VCaP (cell line): ENCODE measurements around the gene RSRC2.
"Not testable (repeated sequence)": the region's sequence is repeated elsewhere in the genome, so short reads cannot be mapped to it uniquely, and the experiment has no call there.

Experiments
- H3K27ac ChIP-seq: fragments of 450-650 bp; 2 replicates; pipeline ENCODE4 v1.5.1; 2017
- TF ChIP-seq, protein P1 (sequence below): fragments of 450-650 bp; conservative IDR thresholded peaks from 2 replicates; pipeline ENCODE4 v1.5.1; 2017; ENCODE audit warnings: mild to moderate bottlenecking, moderate library complexity

RSRC2 gene

DNA sequence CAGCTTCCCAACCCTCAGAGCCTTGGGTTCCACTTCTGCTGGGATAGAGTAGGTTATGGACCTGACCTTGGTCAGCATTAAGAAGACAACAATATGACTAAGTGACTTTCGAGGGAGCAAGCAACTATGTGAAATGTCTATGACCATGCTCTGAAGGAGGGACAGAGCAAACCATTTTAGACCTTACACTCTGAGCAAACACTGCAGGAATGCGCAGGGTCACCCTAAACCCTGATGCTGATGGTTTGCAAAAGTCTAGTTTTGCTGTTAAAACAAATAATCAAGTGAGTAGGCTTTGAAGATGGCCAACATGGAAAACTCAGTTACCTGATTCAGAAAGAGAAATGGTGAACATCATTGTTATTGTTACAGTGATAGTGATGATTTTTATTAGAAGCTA is 34.7 kb downstream of the RSRC2 start:
- H3K27ac ChIP-seq, result no peak overlapping the region
- TF ChIP-seq, protein P1, sequence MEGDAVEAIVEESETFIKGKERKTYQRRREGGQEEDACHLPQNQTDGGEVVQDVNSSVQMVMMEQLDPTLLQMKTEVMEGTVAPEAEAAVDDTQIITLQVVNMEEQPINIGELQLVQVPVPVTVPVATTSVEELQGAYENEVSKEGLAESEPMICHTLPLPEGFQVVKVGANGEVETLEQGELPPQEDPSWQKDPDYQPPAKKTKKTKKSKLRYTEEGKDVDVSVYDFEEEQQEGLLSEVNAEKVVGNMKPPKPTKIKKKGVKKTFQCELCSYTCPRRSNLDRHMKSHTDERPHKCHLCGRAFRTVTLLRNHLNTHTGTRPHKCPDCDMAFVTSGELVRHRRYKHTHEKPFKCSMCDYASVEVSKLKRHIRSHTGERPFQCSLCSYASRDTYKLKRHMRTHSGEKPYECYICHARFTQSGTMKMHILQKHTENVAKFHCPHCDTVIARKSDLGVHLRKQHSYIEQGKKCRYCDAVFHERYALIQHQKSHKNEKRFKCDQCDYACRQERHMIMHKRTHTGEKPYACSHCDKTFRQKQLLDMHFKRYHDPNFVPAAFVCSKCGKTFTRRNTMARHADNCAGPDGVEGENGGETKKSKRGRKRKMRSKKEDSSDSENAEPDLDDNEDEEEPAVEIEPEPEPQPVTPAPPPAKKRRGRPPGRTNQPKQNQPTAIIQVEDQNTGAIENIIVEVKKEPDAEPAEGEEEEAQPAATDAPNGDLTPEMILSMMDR, result no peak

DNA sequence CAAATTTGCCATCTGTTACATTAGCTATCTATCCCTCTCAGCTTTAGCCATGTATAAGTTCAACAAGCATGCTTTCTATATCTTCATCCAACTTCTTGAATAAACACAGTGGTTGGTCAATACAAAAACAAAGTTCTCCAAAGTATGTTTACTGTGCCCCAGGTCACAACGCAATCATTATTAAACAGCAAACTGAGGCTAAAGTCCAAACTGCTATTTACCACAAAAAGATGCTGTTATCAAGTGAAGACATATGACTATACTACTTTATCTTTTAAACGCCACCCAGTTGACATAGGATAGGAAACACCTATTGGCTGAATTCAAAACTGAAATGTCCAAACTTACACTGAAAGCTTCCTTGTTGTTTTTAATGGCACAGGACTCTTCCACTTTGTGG is 37.7 kb downstream of the RSRC2 start:
- TF ChIP-seq, protein P1, result no peak
- H3K27ac ChIP-seq, result no peak overlapping the region

DNA sequence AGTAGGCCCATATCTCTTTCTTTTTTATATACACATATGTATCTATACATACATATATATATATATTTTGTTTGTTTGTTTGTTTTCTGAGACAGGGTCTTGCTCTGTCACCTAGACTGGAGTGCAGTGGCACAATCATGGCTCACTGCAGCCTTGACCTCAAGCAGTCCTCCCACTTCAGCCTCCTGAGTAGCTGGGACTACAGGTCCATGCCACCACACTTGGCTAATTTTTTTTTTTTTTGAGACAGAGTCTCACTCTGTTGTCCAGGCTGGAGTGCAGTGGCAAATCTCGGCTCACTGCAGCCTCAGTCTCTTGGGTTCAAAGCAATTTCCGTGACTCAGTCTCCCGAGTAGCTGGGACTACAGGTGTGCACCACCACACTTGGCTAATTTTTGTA is 38.9 kb downstream of the RSRC2 start:
- not testable (repeated sequence) for H3K27ac ChIP-seq

DNA sequence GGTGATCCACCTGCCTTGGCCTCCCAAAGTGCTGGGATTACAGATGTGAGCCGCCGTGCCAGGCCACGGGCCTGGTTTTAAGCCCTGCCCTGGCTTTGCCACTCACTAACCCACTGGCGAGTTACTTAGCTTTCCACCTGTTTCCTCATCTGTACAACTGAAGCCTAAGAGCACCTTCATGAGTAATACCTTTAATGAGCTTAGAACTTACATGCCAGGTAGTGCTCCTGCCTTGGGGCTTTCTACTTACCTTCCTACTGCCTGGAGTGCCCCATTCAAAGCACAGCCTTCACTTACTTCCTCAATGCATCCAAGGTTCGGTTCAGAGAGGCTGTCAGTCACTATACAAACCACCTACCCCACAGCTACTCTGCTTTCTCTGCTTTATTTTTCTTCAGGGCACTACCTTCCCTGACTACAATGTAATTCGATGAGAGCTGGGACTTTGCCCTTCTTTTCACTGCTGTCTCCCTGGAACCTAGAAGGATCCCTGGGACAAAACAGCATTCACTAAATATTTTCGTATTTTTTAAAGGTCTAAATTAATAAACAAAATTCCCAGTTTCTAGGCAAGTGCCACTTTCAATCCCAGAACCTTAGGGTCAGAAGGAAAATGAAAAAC is 39.8 kb downstream of the RSRC2 start:
- no peak overlapping the region for H3K27ac ChIP-seq
- TF ChIP-seq, protein P1, result no peak

DNA sequence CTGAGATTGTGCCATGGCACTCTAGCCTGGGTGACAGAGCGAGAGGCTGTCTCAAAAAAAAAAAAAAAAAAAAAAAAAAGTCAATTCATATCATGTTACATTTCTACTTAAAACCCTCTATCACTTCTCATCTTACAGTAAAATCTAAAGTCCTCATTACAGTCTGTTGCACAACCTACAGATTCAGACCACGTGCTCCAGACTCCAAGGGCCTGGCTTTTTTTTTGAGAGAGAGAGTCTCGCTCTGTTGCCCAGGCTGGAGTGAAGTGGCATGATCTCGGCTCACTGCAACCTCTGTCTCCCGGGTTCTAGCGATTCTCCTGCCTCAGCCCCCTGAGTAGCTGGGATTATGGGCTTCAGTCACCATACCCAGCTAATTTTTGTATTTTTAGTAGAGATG is 40.4 kb downstream of the RSRC2 start:
- not testable (repeated sequence) for H3K27ac ChIP-seq

DNA sequence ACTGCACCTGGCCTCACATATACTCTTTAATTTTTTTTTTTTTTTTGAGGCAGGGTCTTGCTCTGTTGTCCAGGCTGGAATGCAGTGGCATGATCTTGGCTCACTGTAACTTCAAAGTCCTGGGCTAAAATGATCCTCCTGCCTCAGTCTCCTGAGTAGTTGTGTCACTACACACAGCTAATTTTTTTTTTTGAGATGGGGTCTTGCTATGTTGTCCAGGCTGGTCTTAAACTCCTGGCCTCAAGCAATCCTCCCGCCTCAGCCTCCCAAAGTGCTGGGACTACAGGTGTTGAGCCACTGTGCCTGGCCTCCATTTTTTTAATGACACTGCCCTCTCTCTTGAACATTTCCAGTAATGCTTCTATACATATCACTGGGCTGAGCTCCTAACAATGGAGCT is 42.4 kb downstream of the RSRC2 start:
- H3K27ac ChIP-seq, result not testable (repeated sequence)

DNA sequence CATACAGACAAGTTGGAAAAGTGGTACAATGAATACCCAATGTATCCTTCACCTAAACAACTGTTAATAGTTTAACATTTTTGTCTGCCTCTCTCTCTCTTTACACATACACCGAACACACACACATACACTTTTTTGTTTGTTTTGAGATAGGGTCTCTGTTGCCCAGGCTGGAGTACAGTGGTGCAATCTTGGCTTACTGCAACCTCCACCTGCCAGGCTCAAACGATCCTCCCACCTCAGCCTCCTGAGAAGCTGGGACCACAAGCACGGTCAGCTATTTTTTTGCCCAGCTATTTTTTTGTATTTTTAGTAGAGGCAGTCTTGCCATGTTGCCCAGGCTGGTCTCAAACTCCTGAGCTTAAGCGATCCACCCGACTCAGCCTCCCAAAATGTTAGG is 42.8 kb downstream of the RSRC2 start:
- no peak overlapping the region for H3K27ac ChIP-seq
- TF ChIP-seq, protein P1, result no peak

DNA sequence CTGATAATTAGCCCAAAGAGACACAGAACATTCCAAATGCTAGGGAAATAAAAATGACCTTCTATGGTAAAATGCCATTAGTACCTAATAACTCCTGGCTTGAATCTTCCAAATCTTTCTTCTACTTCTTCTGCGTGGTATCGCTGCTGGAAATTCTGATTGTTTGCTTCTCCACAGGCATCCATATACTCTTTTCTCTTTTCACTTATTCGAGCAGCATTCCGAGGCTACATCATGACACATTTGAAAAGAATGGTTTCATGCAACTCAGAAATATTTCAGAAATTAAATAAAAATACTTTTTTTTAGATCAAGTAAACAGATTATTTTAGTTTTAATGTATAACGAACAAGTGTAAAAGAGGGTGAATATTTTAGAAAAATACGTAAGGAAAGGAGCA is 44.9 kb downstream of the RSRC2 start:
- no peak overlapping the region for H3K27ac ChIP-seq
- TF ChIP-seq, protein P1, result no peak

DNA sequence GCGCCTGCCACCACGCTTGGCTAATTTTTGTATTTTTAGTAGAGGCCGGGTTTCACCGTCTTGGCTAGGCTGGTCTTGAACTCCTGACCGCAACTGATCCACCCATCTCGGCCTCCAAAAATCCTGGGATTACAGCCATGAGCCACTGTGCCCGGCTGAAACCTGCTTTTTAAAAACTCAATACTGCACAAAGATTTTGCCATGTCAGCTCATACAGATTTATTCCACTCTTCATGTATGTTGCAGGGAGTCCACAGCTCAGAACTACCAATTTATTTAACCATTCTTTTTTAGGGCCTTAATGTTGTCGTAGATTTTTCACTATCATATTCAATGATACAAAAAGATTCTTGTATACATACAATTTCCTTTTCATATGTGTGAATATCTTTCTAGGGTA is 46.0 kb downstream of the RSRC2 start:
- TF ChIP-seq, protein P1, result no peak
- H3K27ac ChIP-seq, result no peak overlapping the region
